NOMO-1 treated with dmso at 0.1 percent for 144 hours (cell line): ENCODE data around the gene SPG7.

Source experiments
- DNase-seq: peaks from one replicate; lab custom pipeline; 2025; ENCODE audit not compliant: unreplicated experiment; lab: John Stamatoyannopoulos, UW

Gene SPG7

DNA sequence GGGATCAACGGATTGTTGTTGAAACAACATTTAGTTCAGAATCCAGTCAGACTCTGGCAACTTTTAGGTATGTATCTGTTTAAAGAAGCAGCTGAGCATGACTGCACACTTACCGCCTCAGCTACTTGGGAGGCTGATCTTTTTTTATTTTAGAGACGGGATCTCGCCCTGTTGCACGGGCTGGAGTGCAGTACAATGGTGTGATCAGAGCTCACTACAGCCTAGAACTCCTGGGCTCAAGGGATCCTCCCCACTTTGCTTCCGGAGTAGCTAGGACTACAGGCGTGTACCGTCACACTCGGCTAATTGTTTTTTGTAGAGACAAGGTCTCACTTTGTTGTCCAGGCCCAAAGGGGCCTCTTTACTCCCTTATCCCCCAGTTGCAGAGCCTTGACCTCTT, 2.3 kb downstream of the SPG7 start:
- DNase-seq, result no peak

DNA sequence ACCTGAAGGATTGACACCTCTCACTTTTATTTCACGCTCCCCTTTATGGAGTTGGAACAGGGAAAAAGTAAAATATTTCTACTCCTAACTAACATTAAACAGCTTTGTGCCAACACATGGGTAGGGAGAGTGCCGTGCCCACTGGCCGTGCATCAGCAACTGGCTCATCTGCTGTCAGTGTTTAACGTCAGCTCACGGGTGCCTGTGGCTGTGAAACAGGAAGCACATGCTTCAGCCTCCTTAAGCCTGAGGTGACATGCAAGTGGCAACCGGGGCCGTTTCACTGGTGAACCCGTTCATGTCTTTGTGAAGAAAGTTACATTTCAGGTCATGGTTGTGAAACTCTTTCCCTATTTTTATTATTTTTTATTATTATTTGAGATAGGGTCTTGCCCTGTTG, 3.2 kb downstream of the SPG7 start:
- no peak for DNase-seq

DNA sequence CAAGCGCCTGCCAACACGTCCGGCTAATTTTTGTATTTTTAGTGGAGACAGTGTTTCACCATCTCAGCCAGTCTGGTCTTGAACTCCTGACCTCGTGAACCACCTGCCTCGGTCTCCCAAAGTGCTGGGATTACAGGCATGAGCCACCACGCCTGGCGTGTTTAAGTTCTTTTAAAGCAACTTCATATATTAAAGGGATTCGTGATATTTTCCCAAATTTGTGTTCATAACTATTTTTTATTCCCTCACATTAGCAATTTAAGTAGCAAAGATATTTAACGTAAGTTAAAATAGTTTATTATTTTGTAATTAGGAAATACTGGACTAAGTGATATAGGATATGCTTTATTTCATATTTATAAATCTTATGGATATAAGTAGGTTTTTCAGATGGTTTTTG, 4.2 kb downstream of the SPG7 start:
- no peak for DNase-seq

DNA sequence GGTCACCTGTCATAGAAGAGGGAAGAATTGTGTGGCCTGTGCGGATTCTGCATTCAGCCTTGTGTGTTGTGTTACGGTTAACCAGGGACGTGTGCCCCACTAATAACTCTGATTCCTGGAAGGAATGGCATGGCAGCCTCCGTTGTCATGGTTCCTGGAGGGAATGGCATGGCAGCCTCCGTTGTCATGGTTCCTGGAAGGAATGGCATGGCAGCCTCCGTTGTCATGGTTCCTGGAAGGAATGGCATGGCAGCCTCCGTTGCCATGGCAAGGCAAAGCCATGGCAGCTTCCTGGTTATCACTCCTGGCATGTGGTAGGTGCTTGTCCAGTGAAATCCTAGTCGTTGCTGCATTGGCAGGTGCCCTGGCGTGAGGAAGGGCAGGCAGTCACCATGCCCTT, 8.9 kb downstream of the SPG7 start:
- no peak for DNase-seq

DNA sequence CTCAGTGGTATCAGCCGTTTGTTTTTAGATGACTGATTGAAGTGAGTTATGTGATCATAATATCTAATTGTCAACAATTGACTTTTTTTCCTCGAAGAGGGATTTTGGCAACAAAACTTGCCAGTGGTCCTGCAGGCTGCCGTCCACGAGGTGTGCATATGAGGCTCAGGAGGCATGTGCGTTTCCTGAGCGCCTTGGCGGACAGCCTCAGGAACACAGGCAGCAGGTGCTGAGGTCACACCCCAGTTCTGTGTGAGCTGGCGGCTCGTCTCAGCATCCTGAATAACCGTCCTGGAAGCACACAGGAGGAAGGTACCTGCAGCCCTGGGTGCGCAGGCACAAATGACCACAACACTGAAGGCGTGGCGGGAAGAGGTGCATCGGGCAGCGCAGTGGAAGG, 11.7 kb downstream of the SPG7 start:
- DNase-seq, result no peak

DNA sequence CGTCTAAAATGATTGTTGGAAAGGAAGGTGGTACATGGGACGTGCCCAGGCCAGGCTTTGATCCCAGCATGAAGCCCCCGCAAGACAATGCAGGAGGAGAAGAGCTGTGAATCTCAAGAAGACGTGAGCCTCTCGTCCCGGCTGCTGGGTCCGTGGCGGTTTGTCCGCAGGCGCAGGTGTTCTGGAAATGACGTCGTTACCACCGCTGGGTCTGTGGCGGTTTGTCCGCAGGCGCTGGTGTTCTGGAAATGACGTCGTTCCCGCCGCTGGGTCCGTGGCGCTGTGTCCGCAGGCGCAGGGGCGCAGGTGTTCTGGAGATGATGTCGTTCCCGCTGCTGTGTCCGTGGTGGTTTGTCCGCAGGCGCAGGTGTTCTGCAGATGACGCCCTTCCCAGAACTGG, 14.1 kb downstream of the SPG7 start:
- DNase-seq, result no peak

DNA sequence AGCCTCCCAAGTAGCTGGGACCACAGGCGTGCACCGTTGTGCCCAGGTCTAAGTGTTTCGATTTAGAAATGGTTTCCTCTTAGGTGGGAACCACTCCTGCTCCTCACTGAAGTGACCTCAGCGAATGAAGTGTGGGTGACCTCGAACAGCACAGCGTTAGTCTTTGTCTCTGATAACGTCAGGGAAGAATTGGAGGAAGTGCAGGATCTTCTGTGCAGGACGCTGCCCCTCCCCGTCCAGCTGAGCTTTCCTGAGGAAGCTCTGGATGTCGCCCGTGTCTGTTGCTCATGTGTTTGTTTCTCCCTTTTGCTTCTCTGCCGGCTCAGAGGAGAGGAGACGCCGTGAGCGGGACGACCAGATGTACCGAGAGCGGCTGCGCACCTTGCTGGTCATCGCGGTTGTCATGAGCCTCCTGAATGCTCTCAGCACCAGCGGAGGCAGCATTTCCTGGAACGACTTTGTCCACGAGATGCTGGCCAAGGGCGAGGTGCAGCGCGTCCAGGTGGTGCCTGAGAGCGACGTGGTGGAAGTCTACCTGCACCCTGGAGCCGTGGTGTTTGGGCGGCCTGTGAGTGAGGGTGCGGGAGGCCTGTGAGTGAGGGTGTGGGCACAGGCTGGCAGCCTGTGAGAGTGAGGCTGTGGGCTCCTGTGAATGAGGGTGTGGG, 15.6 kb downstream of the SPG7 start:
- DNase-seq, result no peak

DNA sequence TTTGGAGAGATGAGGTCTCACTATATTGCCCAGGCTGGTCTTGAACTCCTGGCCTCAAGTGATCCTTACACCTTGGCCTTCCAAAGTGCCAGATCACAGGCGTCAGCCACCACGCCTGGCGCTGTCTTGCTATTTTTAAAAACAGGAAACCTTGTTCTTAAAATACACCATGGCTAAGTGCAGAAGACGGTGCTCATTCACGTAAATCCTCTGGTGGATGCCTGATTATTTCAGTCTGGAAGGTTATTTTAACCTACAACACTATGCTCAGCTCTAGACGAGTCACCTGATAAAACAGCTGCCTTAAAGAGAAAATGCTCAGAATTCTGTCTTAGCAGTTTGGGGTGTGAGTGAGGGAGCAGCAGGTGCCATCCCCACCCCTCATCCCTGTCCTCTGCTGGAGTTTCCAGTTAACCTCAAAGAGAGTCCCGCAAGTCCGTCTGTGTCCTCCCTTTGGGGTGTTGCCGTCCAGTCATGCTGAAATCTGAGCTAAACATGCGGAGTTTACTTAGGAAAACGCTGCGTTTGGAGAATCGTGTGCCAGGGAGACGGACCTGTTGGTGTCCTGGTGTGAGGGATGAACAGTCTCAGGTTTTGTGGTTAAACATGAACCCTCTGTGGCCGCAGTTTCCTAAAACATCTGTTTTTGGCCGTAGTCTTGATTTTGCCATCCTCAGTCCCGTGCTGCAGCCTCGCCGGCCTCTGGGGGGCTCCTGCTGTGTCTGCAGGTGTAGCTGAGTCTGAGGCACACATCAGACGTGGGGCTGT, 17.1 kb downstream of the SPG7 start:
- DNase-seq, result no peak

DNA sequence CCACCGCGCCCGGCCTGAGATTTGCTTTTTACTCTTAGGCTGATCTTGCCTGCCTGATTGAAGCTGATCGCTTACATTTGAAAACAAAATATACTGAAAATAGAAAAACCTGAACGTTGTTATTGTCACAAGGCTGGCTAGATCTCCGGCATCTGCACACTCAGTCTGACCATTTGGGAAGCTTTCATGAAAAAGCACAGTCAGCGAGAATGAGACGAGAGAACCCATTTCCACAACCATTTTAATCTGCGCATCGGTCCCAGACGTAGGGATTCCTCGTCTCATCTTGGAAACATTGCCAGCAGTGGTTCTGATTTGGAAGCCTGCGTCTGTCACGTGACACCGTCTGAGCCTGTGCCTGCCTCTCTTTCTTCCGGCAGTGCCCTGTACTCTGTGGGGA, 20.9 kb downstream of the SPG7 start:
- no peak for DNase-seq

DNA sequence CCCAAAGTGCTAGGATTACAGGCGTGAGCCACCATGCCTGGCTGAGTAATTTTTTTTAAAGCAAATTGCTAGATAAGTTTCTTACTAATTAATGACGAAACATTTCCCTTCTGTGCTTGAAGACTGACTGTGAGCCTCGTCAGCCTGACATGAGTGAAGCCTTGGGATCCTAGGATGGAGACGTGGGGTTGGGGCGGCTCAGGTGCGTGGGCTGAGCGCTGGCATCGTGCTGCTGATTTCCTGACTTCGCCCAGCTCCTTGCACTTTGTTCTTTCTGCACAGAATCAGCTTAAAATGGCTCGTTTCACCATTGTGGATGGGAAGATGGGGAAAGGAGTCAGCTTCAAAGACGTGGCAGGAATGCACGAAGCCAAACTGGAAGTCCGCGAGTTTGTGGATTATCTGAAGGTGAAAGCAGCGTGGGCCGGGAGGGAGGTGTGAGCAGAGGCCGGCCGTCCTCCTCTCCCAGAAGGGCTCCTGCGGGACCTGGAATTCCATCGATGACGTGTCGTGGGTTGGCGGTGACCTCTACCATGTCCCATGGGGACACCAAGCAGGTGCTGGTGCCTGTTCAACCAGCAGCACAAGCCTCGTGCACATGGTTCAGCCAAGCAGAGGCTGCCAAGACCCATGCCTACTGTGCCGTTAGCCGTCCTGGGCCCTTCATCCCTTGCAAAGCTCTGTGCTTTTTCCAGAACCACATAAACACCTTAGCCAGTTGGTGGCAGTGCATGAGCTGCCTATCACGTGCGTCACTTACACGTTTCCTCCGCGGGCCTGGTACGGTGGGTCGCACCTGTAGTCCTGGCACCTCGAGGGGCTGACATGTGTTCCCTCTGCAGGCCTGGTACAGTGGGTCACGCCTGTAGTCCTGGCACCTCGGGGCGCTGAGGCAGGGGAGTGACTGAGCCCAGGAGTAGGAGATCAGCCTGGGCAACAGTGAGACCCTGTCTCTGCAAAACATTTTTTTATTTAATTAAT, 22.5 kb downstream of the SPG7 start:
- no peak for DNase-seq

DNA sequence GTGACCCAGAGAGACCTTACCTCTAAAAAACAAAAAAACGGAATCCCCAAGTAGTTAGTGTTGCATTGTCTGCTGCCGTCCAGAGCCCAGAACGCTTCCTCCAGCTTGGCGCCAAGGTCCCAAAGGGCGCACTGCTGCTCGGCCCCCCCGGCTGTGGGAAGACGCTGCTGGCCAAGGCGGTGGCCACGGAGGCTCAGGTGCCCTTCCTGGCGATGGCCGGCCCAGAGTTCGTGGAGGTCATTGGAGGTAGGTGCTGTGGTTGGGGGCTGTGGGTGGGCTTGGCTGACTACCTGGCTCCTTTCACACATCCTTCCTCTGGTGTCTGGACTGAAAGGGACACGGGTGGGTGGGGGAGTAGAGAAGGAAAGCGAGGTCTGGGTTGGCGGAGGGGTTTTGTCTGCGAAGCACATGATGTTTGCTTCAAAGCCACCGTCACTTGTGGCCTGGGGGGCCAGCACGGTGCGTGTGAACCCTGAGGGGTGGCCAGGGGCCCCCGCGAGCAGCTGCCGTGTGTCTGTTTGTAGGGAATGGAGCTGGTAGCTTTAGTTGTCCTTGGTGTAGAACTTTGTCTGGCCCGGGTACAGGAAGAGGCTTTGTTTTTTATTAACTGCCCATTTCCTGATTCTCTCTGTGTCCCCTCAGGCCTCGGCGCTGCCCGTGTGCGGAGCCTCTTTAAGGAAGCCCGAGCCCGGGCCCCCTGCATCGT, 23.8 kb downstream of the SPG7 start:
- DNase-seq, result no peak

DNA sequence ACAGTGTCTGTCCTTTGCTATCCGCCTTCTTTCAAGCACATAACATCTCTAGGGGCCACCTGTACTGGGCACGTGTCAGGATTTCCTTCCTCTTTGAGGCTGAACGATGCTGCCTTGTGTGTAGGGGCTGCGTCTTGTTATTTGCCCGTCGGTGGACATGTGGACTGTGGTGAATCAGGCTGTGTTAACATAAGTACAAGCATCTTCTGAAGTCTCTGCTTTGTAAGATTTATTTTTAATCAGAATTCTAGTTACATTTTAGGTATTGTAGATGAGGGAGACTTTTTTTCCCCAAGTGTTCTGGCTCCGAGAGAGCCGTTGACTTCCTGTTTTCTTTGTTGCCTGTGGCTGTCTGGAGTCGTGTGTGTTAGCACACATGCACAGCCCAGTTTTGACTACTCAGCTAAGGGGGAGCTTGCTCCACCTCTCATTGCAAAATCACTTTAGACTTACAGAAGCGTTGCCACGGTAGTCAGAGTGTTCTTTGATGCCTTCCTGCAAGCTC, 26.1 kb downstream of the SPG7 start:
- DNase-seq, result peak; percentile 96

DNA sequence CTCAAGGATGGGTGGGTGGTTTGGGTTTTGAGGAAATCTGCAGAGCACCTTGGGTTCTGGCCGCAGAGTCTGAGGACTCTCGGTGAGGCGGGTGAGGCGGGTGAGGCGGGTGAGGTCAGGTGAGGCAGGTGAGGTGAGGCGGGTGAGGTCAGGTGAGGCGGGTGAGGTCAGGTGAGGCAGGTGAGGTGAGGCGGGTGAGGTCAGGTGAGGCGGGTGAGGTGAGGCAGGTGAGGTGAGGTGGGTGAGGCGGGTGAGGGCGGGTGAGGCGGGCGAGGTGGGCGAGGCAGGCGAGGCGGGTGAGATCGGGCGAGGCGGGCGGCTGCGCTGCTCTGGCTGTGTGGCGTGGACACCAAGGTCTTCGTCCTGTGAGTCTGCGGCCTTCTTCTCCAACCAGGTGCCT, 28.2 kb downstream of the SPG7 start:
- no peak for DNase-seq

DNA sequence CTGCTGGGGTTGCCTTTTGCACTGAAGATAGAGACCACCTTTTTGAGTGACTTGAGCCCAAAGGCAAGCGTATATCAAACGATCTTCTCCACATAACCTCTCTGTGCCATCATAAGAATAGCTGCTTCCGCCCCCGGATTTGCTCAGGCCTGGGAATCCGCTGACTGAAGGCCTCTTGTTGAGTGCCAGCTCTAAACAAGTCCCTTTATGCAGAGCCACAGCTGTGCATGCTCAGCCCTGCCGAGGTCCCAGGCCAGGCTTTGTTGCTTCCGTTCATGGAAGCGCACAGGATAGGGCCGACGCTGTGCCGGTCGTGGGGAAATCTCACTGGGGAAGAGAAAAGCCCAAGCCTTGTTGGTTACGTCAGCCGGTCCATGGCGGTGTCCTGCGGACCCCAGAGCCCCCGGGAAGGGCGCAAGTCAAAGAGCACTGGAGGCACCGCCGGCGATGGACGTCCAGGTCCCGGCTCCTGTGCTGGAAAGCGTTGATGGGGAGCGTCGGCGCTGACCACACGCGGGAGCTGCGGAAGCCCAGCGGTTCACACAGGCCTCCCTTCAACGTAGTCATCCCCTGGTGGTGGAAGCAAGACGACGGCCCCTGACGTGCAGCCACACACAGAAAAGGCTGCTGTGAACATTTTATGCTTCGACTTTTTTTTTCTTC, 28.8 kb downstream of the SPG7 start:
- no peak for DNase-seq

DNA sequence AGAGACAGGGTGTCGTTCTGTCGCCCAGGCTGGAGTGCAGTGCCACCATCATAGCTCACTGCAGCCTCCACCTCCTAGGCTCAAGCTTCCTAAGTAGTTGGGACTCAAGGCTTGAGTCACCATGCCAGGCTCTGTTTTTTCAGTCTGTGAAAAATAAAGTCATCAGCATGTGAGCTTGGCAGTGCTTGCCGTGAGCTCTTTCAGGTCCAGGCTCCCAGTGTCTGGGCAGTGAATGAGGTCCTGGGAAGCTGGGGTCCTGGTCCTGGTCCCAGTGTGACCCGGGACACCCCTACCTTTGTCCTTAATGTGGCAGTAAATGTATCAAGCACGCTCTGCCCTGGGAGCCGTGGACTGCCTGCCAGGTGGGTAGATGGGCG, 29.3 kb downstream of the SPG7 start:
- DNase-seq, result no peak

DNA sequence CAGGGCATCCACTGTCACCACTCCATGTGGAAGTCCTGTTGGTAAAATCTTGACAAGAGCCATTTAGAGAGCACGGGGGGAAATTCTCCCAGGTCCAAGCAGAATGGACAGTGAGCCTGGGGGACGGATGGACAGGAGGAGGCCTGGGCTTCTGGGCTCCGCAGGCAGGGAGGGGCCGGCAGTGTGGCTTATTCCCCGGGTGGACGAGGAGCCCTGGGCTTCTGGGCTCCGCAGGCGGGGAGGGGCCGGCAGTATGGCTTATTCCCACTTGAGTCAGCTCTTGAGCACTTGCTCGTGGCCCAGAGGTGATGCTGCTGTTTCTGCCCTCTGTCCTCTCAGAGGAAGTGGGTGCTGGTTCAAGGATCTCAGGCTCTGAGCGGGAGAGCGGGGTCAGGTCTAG, 30.1 kb downstream of the SPG7 start:
- DNase-seq, result no peak

DNA sequence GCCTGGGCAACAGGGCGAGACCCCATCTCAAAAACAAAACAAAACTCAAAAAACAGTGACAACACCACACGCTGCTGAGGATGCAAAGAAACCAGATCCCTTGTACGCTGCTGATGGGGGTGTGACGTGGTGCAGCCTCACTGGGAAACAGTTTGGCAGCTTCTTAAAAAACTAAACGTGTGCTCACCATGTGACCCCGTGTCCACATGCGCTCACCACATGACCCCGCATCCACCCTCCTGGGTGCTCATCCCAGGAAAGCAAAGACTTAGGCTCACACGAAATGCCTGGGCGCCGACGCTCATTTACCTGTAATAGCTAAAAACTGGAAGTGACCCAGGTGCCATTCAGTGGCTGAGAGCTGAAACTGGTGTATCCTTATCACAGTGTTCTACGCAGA, 32.4 kb downstream of the SPG7 start:
- DNase-seq, result no peak

DNA sequence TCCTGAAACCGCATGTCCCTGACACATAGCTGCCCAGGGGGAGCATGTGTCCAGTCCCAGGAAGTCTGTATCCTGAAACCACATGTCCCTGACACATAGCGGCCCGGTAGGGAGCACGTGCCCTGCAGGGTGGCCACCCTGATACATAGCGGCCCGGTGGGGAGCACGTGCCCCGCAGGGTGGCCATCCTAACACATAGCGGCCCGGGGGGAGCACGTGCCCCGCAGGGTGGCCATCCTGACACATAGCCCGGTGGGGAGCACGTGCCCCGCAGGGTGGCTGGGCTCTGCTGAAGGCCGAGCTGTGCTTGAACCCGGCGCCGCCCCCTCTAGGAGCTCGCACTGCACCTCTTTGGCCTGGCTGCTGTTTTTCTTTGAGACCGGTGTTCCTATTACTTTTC, 33.6 kb downstream of the SPG7 start:
- no peak for DNase-seq

DNA sequence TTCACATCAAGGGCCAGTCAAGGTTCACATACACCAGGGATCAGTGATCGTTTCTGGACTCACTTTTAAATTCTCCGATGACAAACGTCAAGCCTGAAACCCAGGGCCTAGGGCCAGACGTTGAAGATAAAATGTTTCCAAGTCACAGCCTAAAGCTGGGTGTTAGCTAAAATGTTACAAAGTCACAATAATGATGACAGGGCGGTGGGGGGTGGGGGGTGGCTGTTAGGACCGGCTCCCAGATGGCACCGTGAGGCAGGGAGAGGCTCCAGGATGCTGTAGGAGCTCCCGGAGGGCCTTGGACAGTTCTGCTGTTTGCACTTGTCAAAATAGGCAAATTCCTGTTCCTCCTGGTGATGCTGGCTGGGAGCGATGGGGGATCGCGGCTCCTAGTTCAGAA, 35.9 kb downstream of the SPG7 start:
- no peak for DNase-seq

DNA sequence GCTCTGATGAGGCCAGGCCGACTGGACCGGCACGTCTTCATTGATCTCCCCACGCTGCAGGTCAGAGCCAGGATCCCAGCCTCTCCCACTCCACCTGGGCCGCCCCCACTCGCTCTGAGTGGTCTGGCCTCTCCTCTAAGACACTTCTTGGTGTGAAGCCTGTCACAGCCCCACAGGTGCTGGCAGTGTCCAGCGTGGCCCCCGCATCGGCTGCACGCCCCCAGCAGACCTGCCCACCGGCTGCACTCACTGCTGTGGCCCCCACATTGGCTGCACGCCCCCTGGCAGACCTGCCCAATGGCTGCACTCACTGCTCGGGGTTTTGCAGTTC, 36.5 kb downstream of the SPG7 start:
- no peak for DNase-seq
